HG03378 (cell line): ENCODE data around the gene SYNCRIP.
A peak's percentile ranks its signal among the peaks of the same experiment; 100 is the strongest.
"Not testable (repeated sequence)": the region's sequence is repeated elsewhere in the genome, so short reads cannot be mapped to it uniquely, and the experiment has no call there.

Experiments used
- ATAC-seq: cut with Tn5 transposase; IDR thresholded peaks from one replicate; pipeline ENCODE4 v1.9.1; 2021; ENCODE audit warnings: mild to moderate bottlenecking, moderate library complexity; ENCODE audit not compliant: unreplicated experiment

SYNCRIP gene

DNA sequence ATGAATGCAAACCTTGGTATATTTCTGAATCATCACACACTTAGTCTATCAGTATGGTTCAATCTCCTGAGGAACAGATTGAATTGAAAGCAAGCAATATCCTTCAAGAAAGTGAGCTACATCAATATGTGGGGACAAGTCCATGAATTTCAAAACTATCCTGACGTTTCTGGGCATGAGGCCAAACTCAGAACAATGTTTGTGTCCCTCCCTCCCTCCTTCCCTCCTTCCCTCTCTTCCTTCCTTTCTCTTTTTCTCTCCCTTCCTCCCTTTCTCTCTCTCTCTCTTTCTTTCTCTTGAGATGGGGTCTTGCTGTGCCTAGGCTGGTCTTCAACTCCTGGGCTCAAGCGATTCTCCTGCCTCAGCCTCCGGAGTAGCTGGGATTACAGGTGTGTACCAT lies 27.9 kb upstream of the SYNCRIP start:
- no peak for ATAC-seq

DNA sequence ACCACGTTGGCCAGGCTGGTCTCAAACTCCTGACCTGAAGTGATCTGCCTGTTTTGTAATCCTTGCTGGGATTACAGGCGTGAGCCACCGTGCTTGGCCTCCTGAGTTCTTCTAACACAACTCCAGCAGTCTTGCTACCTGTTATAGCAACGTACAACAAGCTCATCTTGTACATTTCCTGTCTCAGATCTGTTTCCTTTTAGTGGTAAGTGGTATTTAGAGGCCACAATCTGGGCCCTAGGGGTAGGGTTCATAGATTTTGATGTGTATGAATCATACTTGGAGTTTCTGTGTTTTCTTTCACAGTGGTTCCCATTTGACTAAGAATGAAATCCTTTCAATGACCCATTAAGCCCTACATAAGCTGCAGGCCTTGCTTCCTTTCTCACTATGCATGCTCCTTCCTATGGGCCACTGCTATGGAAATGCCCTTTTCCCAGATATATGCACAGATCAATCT lies 27.1 kb upstream of the SYNCRIP start:
- peak; percentile 97 for ATAC-seq

DNA sequence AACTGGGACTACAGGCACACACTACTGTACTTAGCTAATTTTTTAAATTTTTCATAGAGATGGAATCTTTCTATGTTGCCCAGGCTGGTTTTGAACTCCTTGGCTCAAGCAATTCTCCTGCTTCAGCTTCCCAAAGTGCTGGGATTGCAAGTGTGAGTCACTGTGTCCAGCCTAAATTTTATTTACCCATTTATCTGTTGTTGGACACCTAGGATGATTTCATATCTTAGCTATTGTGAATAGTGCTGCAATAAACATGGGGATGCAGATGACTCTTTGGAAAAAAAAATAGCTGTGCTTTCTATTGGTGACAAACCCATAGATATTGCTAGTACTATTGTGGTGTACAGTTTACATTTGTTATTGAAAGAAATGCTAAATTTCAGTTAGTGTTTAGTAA lies 19.6 kb upstream of the SYNCRIP start:
- no peak for ATAC-seq

DNA sequence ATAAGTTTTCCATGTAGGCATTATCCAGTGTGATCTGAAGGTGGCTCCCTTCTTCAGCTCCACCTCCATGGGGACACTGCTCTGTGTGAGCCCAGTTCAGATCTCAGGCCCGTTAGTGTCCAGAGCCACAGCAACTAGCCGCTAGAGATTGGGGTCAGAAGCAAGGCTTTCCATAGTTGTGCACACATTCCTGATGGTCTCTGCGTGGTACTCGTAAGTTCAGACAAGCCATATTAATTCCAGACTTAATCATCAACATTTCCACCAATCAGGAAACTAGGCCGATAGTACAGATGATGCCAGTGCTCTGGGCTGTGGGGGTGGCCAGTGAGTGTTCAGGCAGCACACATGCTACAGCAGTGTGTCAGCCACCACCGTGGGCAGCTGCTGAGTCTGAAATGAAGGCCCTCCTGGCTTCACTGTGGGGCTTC lies 17.5 kb upstream of the SYNCRIP start:
- ATAC-seq = no peak

DNA sequence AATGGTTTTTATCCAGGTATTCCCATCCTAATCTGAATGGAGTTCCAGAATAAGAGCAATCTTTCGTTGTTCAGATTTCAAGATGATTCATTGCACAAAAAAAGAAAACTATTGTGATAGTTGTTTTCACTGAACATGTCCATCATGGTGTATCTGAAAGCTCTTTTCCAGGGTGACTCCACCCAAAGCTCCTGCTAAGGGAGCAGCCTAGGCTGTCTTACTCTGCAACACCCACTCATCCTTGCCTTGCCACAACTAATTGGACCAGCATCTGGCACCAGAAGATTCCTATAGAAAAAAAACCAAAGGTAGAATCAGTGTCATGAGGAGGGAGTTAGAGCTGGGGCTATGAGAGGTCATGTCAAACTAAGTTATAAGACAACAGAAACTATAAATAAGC lies 7.9 kb upstream of the SYNCRIP start:
- ATAC-seq = no peak

DNA sequence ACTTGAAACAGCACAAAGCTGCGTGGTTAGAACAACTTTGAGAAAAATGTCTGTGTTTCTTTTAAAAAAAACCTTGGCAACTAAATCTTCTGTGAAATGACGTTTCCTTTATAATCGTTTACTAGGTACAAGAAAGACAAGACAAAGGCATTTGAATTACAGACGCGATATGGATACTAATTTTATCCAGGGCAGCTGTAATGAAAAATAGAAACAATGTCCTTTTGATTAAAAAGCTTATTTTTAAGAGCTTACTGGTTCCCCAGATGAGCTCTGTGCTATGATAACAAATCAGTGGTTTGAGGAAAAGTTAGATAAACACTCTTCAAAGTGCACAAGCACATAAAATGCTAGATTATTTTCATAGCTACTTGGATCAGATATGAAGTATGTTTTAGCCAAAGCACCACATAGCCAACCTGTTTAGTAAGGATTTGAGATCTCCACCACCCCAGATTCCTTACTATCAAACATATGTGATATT lies 1.6 kb upstream of the SYNCRIP start:
- ATAC-seq = no peak

DNA sequence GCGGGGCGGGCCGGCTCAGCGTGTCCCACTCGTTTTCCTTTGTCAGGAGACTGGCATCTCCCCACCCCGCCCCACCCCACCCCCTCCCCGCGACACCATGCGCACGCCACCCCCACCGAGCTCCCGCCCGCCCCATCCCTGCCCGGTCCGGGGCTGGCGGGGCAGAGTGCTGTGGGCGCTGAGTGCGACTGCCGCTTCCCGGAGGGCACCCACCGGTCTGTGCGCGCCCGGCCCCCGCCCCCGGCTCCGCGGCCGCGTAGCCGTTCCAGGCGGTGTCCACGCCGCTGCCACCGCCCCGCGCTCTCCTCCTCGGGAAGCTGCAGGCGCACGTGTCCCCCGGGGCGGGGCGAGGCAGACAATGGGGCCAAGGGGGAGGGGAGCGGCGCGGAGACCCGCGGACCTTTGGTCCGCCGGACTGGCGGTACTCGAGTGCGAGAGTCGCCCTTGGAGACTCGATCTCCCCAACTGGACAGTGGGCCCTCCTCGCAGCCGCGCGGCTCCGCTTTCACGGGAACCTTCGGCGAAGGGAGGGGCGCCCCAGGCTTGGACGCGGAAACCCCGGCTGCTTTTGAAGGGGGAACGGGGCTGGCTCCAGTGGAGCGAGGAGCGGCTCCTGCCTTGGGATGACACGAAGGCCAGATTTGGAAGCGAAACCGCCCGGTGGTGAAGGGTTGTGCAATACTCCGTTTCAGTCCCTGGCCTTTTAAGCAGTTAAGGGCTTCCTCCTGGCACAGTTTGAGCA lies 1.0 kb upstream of the SYNCRIP start:
- peak; percentile 66 for ATAC-seq

DNA sequence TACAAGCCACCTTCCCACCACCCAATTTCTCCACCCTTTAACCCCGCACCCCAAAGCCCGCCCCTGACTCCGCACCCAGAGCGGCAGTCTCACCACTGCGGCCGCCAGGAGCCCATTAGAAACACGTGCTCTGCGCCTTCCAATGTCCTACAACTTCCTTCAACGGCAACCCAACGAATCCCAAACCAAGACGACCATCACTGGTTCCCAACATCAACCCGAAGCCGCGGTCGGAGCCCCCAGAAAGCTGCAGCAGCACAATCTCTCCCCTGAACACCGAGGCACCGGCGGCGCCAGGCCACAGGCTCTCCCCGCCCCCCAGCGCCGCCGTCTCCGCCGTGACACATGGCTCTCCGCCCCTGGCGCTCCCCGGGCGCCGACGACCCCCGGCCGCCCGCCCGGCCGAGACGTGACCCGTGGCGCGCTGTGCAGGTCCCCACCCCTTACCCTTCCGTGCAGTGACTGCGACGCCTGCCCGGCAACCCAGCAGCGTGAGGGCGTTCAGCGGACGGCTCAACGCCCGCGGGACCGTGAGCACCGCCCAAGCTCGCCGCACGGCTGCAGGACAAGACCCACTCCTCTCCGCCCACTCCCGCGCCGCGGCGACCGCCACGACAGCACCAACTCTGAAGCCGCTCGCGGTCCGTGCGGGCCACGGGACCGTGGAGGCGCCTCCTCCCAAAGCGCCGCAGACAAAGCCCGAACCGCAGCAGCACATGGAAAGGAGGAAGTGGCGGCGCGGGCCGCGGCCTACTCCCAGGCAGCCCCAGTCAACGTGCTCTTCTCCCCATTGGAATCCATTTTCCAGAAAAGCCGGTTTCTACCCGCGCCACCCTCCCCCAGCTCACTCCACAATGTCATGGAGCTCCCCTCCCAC lies 551 bp downstream of the SYNCRIP start:
- no peak for ATAC-seq

DNA sequence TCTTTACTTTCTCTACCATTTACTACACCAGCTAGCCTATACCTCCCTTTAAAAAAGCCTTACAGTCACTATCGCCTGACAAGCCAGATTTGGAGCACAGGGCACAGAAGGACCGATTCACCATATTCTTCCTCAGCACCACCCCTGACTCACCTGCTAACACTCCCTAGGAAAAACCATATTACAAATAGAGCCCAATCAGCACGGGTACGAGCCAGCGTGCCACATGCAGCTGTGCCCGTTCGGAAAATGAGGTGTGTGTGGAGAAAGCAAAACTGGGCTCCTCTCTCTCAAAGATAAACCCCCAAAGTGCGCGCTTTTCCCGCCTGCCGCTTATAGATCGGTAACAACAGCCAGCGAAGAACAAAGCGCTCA lies 1.2 kb downstream of the SYNCRIP start:
- no peak for ATAC-seq

DNA sequence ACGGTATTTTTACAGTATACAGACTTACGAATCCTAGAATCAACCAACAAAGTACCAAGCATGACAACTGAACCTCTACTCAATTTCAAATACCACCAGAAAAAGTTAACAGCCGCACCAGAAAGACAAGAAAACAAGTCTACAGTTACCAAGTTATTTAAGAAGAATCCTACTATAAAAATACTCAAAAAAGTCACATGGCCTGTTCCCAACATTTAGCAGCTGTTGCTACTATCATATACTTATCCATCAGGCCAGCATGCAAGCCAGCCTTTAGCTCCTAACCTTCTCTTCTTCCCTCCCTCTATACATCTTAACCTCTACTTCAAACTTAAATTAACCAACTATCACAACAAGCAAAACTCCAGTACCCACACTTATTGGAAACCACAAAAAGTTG lies 1.9 kb downstream of the SYNCRIP start:
- ATAC-seq = no peak

DNA sequence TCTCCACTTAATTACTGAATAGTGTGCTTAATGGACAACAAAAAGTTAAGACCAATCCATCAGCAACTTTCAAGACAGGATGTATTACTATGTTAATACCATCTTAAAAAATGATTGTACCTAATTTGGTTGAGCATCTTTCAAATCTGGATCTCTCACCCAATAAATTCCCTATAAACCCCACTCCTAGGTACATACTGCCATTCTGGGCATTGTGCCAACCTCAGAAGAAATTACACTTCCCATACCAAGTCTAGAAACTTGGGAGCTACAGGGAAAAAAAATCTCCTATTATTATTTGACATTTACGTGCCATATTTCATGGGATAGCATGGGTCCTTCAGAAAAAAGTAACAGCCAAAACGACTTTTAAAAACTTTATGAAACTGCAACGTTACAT lies 5.1 kb downstream of the SYNCRIP start:
- ATAC-seq = no peak

DNA sequence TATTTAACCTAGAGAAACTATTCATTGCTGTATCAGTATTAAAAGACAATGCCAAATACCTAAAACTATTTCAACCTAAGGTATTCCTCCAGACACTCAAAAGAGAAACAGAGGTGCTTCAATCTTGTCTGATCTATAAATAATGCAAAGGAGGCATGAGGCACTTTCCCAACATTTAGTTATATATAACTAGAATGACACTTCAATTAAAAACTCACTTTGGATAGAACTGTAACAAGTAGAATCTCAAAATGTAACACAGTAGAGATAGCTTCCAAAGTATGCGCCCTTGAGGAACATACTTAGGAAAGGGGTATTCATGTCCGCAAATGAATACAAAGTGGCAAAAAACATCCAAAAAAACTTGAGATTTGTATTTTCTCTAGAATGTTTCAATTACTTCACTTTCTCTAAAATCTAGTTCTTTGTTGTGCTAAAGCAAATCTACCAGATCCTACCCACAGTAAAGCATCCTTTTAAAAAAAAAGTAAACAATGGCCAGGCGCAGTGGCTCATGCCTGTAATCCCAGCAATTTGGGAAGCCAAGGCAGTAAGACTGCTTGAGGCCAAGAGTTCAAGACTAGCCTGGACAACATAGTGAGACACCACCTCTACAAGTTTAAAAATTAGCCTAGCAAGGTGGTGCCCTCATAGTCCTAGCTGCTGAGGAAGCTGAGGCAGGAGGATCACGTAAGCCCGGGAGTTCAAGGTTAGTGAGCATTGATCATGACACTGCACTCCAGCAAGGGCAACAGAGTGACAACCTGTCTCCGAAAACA lies 10.3 kb downstream of the SYNCRIP start:
- no peak for ATAC-seq

DNA sequence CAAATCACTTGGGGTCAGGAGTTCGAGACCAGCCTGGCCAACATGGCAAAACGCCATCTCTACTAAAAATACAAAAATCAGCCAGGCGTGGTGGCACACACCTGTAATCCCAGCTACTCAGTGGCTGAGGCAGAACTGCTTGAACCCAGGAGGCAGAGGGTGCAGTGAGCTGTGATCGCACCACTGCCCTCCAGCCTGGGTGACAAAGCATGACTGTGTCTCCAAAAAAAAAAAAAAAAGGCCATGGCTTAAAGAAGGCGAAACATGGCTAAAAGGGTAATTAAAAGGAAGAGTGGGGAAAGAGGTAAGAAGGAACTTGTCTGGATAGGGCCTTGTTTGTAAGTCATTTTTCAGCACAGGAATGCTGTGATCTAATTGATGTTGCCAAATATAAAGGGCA lies 11.6 kb downstream of the SYNCRIP start:
- ATAC-seq = not testable (repeated sequence)

DNA sequence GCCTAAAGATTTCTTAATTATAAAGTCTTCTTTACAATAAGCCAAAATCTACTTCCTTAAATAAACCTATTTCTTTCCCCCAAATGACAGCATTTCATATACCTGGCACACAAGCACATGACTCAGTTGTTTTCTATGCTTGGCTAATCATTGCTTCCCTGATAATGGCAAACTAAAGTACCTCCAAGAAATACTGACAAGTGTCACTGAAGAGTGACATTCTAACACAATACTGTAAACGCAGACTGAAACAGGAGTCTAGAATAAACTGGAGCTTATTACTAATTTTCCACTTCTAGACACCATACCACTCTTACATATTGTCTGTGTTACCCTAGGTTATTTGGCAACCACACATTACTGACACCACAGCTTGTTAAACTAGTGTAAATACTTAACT lies 14.3 kb downstream of the SYNCRIP start:
- no peak for ATAC-seq

DNA sequence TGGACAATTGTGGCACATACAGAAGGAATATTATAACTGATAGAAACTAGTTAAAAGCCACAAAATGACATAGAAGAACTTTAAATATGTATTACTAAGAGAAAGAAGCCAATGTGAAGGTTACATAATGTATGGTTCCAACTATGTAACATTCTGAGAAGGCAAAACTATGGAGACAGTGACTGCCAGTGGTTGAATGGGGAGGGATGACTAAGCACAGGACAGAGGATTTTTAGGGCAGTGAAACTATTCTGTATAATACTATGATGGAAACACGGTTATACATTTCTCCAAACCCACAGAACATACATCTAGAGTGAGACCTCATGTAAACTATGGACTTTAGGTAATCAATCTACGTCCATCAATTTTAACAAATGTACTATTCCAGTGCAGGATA lies 22.4 kb downstream of the SYNCRIP start:
- ATAC-seq = no peak

DNA sequence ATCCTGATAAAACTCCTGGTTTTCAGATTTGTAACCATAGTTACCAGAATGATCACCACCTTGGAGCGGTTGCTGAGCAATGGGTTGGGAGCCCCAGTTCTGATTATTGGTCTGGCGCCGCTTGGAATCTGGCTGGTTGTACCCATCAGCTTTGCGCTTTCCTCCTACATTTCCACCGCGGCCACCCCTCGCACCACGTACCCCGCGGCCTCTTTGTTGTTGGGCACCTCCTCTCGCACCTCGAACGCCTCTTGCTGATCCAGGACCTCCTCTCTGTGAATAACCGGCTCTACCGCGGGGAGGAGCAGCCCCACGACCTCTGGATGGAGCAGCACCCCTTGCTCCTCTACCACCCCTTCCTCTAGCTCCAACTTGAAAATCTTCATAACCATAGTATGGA lies 27.9 kb downstream of the SYNCRIP start:
- ATAC-seq = no peak

DNA sequence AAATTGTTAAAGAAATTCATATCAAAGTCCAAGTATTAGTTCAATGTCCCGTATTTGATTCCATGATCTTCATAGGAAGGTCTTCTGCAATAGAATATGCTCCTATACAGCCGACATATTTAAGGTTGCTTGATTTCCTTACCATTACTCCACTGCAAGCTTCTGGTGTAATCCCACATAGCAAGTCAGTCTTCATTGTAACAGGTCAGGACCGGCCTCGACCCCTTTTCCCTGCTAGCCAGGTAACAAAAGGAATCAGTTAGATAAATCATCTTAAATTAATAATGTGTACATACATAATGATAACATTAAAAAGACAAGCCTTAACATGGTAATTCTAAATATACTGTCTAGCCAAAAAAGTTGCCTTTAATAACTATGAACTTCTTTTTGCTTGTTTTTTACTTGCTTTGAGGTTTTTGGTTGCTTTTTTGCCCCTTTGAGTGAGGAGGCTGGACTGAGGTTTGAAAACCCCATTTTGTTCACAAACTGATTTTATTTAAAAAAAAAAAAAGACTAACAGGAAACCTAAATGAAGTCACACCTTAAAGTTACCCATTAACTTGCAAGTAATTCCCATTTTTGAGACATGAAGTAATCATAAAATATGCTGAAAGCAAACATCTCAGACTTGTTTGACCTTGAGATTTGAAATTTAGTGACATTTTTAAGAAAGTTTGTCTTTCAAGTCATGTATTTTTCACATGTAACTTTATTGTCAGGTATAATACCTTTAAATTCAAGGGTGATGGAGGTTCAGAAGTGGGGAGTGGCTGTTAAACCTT lies 29.8 kb downstream of the SYNCRIP start:
- ATAC-seq = no peak

DNA sequence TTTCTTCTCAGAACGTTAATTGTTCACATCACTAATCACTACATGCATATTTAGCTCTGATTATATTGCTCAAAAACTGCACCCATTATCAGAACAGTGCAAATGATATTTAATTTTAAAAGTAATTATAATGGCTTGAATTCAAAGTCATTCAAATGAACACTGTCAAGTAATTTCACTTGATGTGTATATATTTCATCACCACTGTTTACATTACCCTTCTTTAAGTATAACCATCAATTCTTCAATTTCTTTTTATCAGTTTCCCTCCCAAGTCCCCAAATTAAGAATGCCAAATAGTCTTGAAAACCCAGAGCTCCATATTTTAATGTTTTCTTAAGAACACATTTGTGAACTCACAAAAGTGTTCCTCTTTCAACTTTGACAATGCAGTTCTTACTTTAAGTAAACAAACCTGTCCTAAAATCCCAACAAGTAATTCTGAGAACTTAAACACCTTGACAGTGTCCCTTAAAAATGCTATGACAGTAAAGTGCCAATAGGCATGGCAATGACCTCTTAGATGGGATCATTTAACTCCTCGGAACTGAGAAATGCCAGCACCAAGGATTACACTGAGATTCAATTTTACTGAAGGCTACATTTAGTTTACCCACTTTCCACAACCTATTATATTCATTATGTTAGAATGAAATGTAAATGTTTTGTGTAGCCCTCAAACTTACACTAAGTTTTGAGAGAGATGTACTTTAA lies 32.3 kb downstream of the SYNCRIP start:
- ATAC-seq = no peak

DNA sequence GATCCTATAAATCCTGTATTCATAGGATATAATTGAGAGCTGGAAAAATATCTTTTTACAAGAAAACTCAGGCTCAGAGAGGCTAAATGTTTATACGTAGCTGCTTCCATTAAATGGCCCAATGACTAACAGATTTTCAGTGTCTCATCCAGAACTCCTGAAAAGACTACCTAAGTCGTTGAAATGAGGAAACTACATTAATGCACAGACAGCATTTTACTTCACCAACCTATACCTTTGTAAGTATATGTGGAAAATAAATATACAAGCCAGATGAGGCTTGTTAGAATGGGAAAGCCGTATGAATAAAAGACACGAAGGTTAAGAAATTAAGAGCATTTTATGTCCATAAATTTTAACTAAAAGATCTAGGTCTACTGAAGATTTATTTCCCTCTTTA lies 40.6 kb downstream of the SYNCRIP start:
- no peak for ATAC-seq
